Testis (tissue), 2 donors: Measurements from ENCODE around the gene LRRC47.

Experiments
- POLR2A ChIP-seq: fragments of 450-650 bp; IDR thresholded peaks from one replicate; pipeline ENCODE4 v1.6.1; 2017; ENCODE audit warnings: antibody characterized with exemption, mild to moderate bottlenecking, moderate library complexity
- TF ChIP-seq, protein P1 (sequence below), 3 experiments: fragments of 450-650 bp in 2 of 3; fragments of 200-600 bp in 1 of 3; sonication (generic) in 1 of 3; IDR thresholded peaks; one replicate each; pipeline ENCODE4 v1.5.1; 2016 to 2019; ENCODE audit warnings: antibody characterized with exemption in 3 of 3, mild to moderate bottlenecking in 2 of 3, moderate library complexity in 1 of 3

DNA sequence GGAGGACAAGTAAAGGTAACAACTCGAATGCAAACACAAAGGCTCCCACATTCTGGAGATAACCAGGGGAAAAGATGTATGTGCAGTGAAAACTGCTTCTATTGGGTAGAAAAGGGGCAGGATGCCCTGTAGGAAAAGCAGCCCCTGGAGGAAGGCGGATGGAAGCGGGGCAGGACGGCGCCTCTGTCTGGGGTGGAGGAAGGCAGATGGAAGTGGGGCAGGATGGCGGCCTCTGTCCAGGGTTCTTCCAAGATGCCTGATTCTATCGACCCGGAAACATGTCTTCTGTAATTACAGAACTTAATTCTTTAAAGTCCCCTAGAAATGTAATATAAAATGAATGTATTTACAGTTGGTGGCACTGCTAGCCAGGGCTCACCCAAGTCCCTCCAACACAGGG lies 24.0 kb upstream of the LRRC47 start:
- TF ChIP-seq, protein P1, sequence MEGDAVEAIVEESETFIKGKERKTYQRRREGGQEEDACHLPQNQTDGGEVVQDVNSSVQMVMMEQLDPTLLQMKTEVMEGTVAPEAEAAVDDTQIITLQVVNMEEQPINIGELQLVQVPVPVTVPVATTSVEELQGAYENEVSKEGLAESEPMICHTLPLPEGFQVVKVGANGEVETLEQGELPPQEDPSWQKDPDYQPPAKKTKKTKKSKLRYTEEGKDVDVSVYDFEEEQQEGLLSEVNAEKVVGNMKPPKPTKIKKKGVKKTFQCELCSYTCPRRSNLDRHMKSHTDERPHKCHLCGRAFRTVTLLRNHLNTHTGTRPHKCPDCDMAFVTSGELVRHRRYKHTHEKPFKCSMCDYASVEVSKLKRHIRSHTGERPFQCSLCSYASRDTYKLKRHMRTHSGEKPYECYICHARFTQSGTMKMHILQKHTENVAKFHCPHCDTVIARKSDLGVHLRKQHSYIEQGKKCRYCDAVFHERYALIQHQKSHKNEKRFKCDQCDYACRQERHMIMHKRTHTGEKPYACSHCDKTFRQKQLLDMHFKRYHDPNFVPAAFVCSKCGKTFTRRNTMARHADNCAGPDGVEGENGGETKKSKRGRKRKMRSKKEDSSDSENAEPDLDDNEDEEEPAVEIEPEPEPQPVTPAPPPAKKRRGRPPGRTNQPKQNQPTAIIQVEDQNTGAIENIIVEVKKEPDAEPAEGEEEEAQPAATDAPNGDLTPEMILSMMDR (IDR thresholded peaks at IDR 0.05), result no peak
- no peak for TF ChIP-seq POLR2A
